ENCODE results near the gene WDSUB1.

The WDSUB1 gene

GRCh38 chr2:159285929-159286708 lies at the start of gene WDSUB1:
TSS of gene WDSUB1 (minus strand) at chr2:159286703. CDS start at chr2:159283069, 3,634 bp downstream.
- peak in 1 of 2 donors; percentile 12 for DNase-seq (ENCODE audit: low read depth in 1 of 2, low spot score in 1 of 2)

GRCh38 chr2:159326569-159327255 lies 40.2 kb upstream of the WDSUB1 start:
- no peak for DNase-seq (ENCODE audit: low read depth in 1 of 2, low spot score in 1 of 2)

- DNase-seq (ENCODE audit: low read depth in 1 of 2, low spot score in 1 of 2) = no peak
Observed at GRCh38 chr2:159322419-159322818, 35.9 kb upstream of the WDSUB1 start.

GRCh38 chr2:159317392-159318088 lies 31.0 kb upstream of the WDSUB1 start:
- no peak for DNase-seq (ENCODE audit: low read depth in 1 of 2, low spot score in 1 of 2)

GRCh38 chr2:159307942-159308341 lies 21.4 kb upstream of the WDSUB1 start:
- no peak for DNase-seq (ENCODE audit: low read depth in 1 of 2, low spot score in 1 of 2)

GRCh38 chr2:159300586-159300985 lies 14.1 kb upstream of the WDSUB1 start:
- DNase-seq (ENCODE audit: low read depth in 1 of 2, low spot score in 1 of 2) = no peak

- no peak for DNase-seq (ENCODE audit: low read depth in 1 of 2, low spot score in 1 of 2)
Observed at GRCh38 chr2:159298967-159299366, 12.5 kb upstream of the WDSUB1 start.

GRCh38 chr2:159297042-159297707 lies 10.7 kb upstream of the WDSUB1 start:
- DNase-seq (ENCODE audit: low read depth in 1 of 2, low spot score in 1 of 2) = no peak

GRCh38 chr2:159292157-159292556 lies 5.7 kb upstream of the WDSUB1 start:
- no peak for DNase-seq (ENCODE audit: low read depth in 1 of 2, low spot score in 1 of 2)

GRCh38 chr2:159290289-159290907 lies 3.9 kb upstream of the WDSUB1 start:
- DNase-seq (ENCODE audit: low read depth in 1 of 2, low spot score in 1 of 2) = no peak

- no peak for DNase-seq (ENCODE audit: low read depth in 1 of 2, low spot score in 1 of 2)
Observed at GRCh38 chr2:159287733-159288132, 1.2 kb upstream of the WDSUB1 start.

GRCh38 chr2:159286709-159287441 lies 372 bp upstream of the WDSUB1 start:
- DNase-seq (ENCODE audit: low read depth in 1 of 2, low spot score in 1 of 2) = peak; percentile 95 to 96

- no peak for DNase-seq (ENCODE audit: low read depth in 1 of 2, low spot score in 1 of 2)
Observed at GRCh38 chr2:159285433-159285832, 1.1 kb downstream of the WDSUB1 start.

- DNase-seq (ENCODE audit: low read depth in 1 of 2, low spot score in 1 of 2) = no peak
Observed at GRCh38 chr2:159283529-159283928, 3.0 kb downstream of the WDSUB1 start.

GRCh38 chr2:159281002-159281401 lies 5.5 kb downstream of the WDSUB1 start:
- DNase-seq (ENCODE audit: low read depth in 1 of 2, low spot score in 1 of 2) = no peak

- no peak for DNase-seq (ENCODE audit: low read depth in 1 of 2, low spot score in 1 of 2)
Observed at GRCh38 chr2:159279700-159280099, 6.8 kb downstream of the WDSUB1 start.

- DNase-seq (ENCODE audit: low read depth in 1 of 2, low spot score in 1 of 2) = no peak
Observed at GRCh38 chr2:159275111-159275510, 11.4 kb downstream of the WDSUB1 start.

GRCh38 chr2:159272156-159272555 lies 14.3 kb downstream of the WDSUB1 start:
- DNase-seq (ENCODE audit: low read depth in 1 of 2, low spot score in 1 of 2) = no peak

GRCh38 chr2:159270744-159271379 lies 15.6 kb downstream of the WDSUB1 start:
- no peak for DNase-seq (ENCODE audit: low read depth in 1 of 2, low spot score in 1 of 2)

- no peak for DNase-seq (ENCODE audit: low read depth in 1 of 2, low spot score in 1 of 2)
Observed at GRCh38 chr2:159267921-159268320, 18.6 kb downstream of the WDSUB1 start.
